Stimulated activated CD4-positive, alpha-beta T cell treated with anti-CD3 and anti-CD28 coated beads, Interleukin-1b, Interleukin-23, amount 100 ng/mL, for 4 hours (primary cell): ENCODE measurements around the gene NOL4L.

Experiments
- DNase-seq, 2 donors: peaks; one replicate each; pipeline ENCODE4 v3.0.0-alpha.2; 2020; ENCODE audit warnings: low read depth in 2 of 2

NOL4L gene

GRCh38 chr20:32576560-32576959 lies 8.6 kb downstream of the NOL4L start:
- no peak for DNase-seq

- no peak for DNase-seq
These were observed 9.3 kb downstream of the NOL4L start for GRCh38 chr20:32575805-32576204.

DNA sequence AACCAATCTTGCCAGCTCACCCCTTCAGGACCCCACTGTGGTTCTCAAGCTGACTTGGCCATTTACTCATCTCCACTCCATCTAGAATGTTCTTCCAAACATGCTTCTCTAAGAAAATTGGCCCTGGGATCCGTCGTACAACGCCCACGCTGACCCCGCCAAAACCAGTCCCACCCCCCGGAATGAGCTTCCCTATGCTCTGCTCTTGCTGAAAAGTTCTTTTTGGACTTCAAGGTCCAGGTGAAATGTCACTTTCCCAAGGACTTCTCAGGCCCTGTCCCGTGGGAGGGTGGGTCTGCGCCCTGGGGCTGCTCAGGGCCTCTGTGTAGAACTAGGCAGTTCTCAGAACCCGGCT lies 9.9 kb downstream of the NOL4L start:
- DNase-seq, result no peak

DNA sequence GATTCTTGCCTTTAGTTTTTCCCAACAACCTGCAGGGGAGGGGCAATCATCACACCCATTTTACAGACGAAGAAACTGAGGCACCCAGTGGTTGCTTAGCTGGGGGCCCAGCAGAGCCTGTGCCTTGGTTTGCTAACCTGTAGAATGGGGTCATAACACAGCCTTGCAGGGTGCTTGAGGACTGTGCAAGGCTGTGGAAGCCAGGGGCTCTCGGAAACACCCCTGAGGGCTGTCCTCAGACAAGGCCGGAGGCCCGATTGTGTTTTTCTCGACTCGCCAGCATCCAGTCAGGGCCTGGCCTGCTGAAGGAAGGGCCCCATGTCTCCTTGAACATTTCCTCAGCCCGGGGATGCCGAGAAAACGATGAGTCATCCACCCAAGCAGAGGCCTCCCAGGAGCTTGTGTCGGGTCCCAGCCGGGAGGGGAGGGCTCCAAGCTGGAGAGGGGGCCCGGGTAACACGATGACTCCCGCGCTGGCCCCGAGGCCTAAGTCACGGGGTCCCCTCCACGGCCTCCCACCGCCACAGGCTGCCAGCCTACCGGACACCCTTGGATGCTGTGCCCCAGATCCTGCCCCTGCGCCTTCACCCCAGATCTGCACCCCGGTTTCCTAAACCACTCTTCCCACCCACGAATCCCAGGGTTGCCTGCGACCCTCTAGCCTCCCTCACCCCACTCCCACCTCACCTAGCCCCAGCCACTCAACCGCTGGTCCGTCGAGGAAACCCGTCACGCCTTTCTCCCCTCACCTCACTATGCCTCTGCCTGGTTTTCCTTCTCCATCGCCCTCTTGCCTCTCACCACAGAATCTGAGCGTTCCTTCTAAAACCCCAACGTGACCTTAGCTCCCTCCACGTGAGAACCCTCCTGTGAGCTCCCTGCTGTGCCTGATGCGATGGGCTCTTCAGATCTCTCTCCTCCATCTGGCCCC lies 10.6 kb downstream of the NOL4L start:
- no peak for DNase-seq

- DNase-seq, result no peak
These were observed 11.8 kb downstream of the NOL4L start for GRCh38 chr20:32573167-32573851.

GRCh38 chr20:32572271-32572968 lies 12.7 kb downstream of the NOL4L start:
- no peak for DNase-seq

DNA sequence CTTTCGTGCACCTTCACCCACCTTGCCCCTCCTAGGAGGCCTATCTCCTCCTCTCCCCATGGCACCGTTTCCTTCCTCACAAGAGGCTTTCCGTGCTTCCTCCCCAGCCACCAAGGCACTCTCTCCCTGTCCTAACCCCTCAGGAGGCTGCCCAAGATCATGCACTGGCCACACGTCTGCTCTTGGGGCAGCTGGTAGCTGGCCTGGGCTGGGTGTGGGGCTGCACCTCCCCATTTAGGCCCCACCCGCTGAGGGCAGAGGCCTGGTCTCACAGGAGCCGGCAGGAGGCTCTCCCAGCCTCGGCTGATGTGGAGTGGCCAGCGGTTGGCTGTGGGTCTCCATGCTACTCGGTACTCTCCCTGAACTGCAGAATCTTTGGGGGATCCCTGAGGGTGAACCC lies 13.6 kb downstream of the NOL4L start:
- DNase-seq, result no peak

DNA sequence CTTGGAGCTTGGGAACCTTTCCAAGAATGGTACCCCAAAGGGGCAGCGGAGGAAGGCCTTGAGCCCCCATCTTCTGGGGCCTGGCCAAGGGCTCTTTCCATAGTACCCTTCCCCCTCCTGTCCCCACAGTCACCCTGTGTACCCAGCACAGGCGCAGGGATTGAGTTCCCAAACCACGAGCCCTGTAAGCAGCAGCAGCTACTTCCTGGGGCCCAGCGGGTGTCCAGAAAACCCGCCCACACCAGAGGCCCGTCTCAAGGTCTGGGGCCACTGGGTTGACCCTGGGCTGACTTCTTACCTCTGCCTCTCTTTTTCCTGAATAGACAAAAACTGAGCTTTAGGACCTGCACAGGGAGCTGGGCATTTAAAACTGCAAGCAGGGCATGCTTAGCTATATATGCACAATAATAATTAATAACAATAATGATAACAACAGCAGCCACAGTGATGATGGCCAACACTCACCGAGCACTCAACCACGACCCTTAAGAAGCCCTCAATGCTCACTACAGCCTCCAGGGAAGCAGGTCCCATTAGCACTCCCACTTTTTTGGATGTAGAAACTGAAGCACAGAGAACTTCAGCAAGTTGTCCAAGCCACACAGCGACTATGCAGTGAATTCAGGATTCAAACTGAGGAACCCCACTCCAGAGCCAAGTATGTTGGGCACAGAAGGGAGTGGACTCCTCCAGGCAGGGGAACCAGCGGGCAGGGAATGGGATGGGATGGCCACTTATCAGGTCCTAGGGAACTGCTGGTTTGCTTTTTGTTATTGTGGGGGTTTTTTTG lies 14.5 kb downstream of the NOL4L start:
- DNase-seq, result no peak

DNA sequence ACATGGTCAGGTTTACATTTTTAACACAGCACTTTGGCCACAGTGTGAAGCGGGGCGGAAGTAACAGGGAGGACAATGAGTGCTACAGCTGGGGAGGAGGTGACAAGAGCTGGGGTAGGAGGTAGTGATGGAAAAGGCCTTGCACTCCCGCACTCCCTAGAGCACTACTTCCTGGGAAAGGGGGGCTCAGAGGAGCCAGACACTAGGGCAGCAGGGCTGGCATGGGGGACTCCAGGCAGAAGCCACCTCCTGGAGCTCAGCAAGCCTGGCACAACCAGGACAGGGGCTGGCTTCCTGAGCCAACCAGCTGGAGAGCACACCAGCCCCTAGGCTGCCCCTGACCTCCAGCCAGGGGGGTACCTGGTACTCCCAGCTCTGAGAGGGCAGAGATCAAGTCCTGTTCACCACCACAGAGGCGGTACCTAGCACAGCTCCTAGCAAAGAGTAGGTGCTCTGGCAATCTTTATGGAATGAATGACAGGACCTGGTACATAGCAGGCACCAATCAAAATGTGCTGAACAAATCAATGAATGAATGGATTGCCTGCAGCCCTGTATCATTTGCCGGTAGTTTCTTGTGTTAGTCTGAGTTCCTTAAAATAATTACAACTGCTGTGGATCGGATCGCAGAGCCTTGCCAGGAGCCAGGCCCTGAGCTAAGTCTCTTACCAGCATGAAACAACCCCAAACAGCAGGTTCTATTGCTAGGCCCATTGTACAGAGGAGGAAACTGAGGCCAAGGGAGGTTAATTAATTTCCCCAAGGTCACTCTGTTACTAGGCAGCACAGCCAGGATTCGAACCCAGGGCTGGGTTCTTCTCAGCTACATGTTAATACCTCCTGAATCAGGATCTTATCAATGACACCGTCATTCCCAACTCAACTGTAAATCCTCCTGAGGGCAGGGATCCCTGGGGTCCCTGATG lies 15.5 kb downstream of the NOL4L start:
- no peak for DNase-seq

DNA sequence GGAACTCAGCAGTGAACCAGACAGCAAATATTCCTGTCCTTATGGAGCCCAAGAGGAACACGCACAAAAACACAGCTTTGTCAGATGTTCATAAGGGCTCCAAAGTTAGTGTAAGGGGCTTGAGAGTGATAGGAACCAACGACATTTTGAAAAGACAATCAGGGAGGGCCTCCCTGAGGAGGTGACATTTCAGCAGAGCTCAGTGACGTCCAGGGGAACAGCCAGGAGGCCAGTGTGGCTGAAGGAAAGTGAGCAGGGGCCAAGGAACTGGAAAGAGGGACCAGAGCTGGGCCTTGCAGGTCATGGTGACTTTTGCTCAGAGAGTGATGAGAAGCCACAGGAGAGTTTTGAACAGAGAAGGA lies 16.1 kb downstream of the NOL4L start:
- DNase-seq, result no peak

DNA sequence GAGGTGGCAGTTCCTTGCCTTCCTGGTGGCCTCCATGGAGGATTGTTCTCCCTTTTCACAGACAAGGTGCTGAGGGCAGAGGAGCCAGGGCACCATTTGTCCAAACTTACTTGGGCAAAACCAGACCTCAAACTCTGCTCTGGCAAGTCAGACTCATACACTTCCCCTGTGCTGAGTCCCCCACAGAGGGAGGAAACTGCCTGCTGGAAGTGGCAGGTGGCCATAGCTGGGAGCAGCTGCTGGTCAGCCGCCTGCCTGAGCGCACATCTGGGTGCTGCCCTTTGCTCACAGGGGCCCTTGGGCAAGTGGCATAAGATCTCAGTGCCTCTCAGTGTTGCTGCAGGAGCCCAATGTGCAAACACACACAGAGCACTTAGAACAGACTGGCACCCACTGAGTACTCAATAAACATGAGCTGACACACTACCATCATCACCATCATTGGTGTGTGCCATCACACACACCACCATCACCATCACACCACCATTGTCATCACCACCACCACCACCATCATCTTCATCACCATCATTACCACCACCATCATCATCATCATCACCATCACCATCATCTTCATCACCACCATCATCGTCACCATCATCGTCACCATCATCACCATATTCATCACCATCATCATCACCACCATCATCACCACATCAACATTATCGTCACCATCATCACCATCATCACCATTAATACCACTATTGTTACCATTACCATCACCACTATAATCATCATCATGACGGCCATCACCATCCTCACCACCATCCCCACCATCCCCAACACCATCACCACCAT lies 17.6 kb downstream of the NOL4L start:
- no peak for DNase-seq

- DNase-seq, result no peak
These were observed 18.5 kb downstream of the NOL4L start for GRCh38 chr20:32566379-32567374.

- no peak for DNase-seq
These were observed 19.4 kb downstream of the NOL4L start for GRCh38 chr20:32565735-32566032.

- no peak for DNase-seq
These were observed 20.0 kb downstream of the NOL4L start for GRCh38 chr20:32564921-32565734.

DNA sequence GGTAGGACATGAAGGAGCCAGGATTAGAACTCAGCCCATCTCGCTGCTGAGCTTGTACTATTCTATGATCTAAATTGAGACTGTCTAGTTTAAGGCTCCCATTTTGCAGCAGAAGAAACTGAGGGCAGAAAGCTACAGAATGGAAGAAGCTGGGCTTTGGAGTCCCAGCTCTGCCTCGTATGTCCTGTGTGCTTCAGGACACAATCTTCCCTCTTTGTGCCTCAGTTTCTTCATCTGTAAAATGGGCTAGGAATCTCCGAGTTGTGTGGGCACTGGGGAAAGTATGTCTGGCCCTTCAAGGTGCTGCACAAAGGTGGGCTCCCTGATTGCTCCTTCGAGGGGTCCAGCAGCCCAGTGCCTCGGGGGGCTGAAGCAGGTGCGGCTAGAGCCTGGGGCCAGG lies 20.7 kb downstream of the NOL4L start:
- DNase-seq, result no peak

DNA sequence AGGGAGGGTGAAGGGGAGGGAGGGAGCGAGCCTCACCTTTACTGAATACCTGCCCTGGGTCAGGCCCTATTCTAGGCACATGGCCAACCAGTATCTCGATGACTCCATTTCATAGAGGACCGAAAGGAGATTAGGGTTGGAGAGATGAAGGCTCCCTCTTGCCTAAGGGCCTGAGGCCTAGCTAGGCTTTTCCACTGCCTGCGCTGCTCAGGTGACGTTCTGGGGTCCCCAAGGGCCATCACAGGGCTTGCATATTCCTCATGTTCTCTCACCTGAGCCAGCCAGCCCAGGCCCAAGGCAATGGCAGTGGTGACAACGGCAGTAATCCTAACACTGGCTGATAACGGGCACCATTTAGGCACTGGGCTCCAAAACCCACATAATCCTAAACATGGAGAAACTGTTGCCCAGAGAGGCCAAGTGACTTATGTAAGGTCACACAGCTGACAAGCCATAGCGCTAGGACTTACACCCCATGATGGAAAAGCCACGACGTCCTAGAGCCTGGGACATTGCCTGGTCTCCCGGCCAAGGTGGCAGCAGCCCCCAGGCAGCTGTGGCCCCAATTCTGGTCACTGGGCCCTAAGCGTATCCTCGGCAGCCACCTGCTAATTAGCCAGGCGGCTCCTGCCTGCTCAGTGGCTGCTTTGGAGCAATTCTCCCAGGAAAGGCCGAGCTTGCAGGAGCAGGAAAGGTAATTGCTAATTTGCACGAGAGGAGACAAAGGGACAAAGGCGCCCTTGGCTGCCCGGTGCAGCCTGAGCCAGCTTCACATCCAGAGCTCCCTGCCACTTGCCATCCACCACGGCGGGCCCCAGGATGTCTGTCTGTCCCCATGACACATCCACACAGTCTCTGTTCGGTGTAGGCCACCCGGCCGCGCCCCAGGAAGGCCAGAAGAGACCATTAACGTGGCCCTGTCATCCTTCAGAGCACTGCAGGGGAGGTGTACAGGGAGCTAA lies 21.5 kb downstream of the NOL4L start:
- no peak for DNase-seq

GRCh38 chr20:32562495-32562911 lies 22.6 kb downstream of the NOL4L start:
- DNase-seq, result no peak
